Dendritic cell treated with granulocyte-macrophage colony-stimulating factor and Interleukin-4, amounts not matched to agents 40 ng/mL and 50 ng/mL, for 4 days (primary cell): ENCODE data around the gene ADGB.
A peak's percentile ranks its signal among the peaks of the same experiment; 100 is the strongest.

Experiments
- H3K27ac Mint-ChIP-seq: one replicate; pipeline ENCODE4 v1.8.0; 2022; ENCODE audit warnings: mild to moderate bottlenecking, mixed read lengths
- H3K27me3 Mint-ChIP-seq: one replicate; pipeline ENCODE4 v1.8.0; 2022; ENCODE audit warnings: mild to moderate bottlenecking, mixed read lengths
- H3K36me3 Mint-ChIP-seq: one replicate; pipeline ENCODE4 v1.8.0; 2022; ENCODE audit warnings: low read depth, mixed read lengths
- H3K4me1 Mint-ChIP-seq: one replicate; pipeline ENCODE4 v1.8.0; 2022; ENCODE audit warnings: low read depth, mixed read lengths
- H3K4me3 Mint-ChIP-seq: one replicate; pipeline ENCODE4 v1.8.0; 2022; ENCODE audit warnings: mild to moderate bottlenecking, moderate library complexity, mixed read lengths
- H3K9me3 Mint-ChIP-seq: one replicate; pipeline ENCODE4 v1.8.0; 2022; ENCODE audit warnings: mixed read lengths
- intact Hi-C: fragments of 100-400 bp; cut with micrococcal nuclease; formaldehyde crosslinking; loops from one replicate; pipeline ENCODE4 v1.15.0; 2022

Gene ADGB

GRCh38 chr6:146859795-146860495, 261.2 kb downstream of the ADGB start:
- no peak overlapping the region for H3K27ac Mint-ChIP-seq
- H3K4me1 Mint-ChIP-seq: peaks cover 41% of the 10 kb centered on the region
- intact Hi-C loops: loop anchor here (5.0 to 10.0 kb wide), 5 partner anchors 37 to 1305 kb away; partner anchors contain the start of gene STXBP5
- no peaks in the 10 kb centered on the region for H3K9me3 Mint-ChIP-seq
- H3K4me3 Mint-ChIP-seq: no peak overlapping the region
- no peaks in the 10 kb centered on the region for H3K36me3 Mint-ChIP-seq
- no peaks in the 10 kb centered on the region for H3K27me3 Mint-ChIP-seq

GRCh38 chr6:146860583-146860982, 261.8 kb downstream of the ADGB start:
- Mint-ChIP-seq H3K4me1 (peaks cover 35% of the 10 kb centered on the region), H3K36me3 (no peaks in the 10 kb centered on the region), H3K27me3 (no peaks in the 10 kb centered on the region), H3K9me3 (no peaks in the 10 kb centered on the region), H3K4me3 (no peak overlapping the region), H3K27ac (no peak overlapping the region)
- intact Hi-C loops: no loop called here

GRCh38 chr6:146861029-146861563, 262.3 kb downstream of the ADGB start:
- intact Hi-C loops: no loop called here
- H3K9me3 Mint-ChIP-seq: no peaks in the 10 kb centered on the region
- no peak overlapping the region for H3K4me3 Mint-ChIP-seq
- H3K36me3 Mint-ChIP-seq: no peaks in the 10 kb centered on the region
- no peaks in the 10 kb centered on the region for H3K27me3 Mint-ChIP-seq
- no peak overlapping the region for H3K27ac Mint-ChIP-seq
- H3K4me1 Mint-ChIP-seq: peaks cover 30% of the 10 kb centered on the region

GRCh38 chr6:146861716-146862115, 262.9 kb downstream of the ADGB start:
- intact Hi-C loops: no loop called here
- peaks cover 24% of the 10 kb centered on the region for H3K4me1 Mint-ChIP-seq
- H3K27ac Mint-ChIP-seq: no peak overlapping the region
- H3K36me3 Mint-ChIP-seq: no peaks in the 10 kb centered on the region
- H3K4me3 Mint-ChIP-seq: no peak overlapping the region
- no peaks in the 10 kb centered on the region for H3K27me3 Mint-ChIP-seq
- no peaks in the 10 kb centered on the region for H3K9me3 Mint-ChIP-seq

- no peaks in the 10 kb centered on the region for H3K9me3 Mint-ChIP-seq
- peaks cover 19% of the 10 kb centered on the region for H3K4me1 Mint-ChIP-seq
- H3K4me3 Mint-ChIP-seq: no peak overlapping the region
- H3K27me3 Mint-ChIP-seq: no peaks in the 10 kb centered on the region
- no peaks in the 10 kb centered on the region for H3K36me3 Mint-ChIP-seq
- no peak overlapping the region for H3K27ac Mint-ChIP-seq
- intact Hi-C loops: no loop called here
Observed at GRCh38 chr6:146862508-146862919, 263.7 kb downstream of the ADGB start.

GRCh38 chr6:146864300-146864699, 265.5 kb downstream of the ADGB start:
- Mint-ChIP-seq H3K36me3 (no peaks in the 10 kb centered on the region), H3K27ac (peak overlapping the region; percentile 6), H3K9me3 (no peaks in the 10 kb centered on the region), H3K4me3 (no peak overlapping the region), H3K27me3 (no peaks in the 10 kb centered on the region), H3K4me1 (peaks cover 12% of the 10 kb centered on the region)
- intact Hi-C loops: no loop called here

- Mint-ChIP-seq H3K27ac (no peak overlapping the region), H3K27me3 (no peaks in the 10 kb centered on the region), H3K36me3 (no peaks in the 10 kb centered on the region), H3K4me3 (no peak overlapping the region), H3K4me1 (peaks cover 12% of the 10 kb centered on the region), H3K9me3 (no peaks in the 10 kb centered on the region)
- intact Hi-C loops: no loop called here
Observed at GRCh38 chr6:146864885-146865284, 266.1 kb downstream of the ADGB start.
